Right renal cortex interstitium (tissue), 3 donors: ENCODE measurements around the gene ZSWIM3. TPM values are rescaled to one million over a fixed set of nuclear protein-coding genes. Genes with fewer than 3 reads are reported as not detected.
"Not testable (repeated sequence)": the region's sequence is repeated elsewhere in the genome, so short reads cannot be mapped to it uniquely, and the experiment has no call there.

Experiments
- DNase-seq, 3 donors: peaks; one replicate each; pipeline ENCODE4 v3.0.0-alpha.2; 2013; ENCODE audit warnings: low read depth in 3 of 3, low spot score in 2 of 3
- polyA plus RNA-seq, 3 donors: library from polyadenylated mRNA; unstranded; fragments of 120-200 nt; gene quantifications; one replicate each; pipeline ENCODE4 v1.2.1, GENCODE V29; 2013; ENCODE audit not compliant: insufficient read length in 3 of 3

The ZSWIM3 gene
- polyA plus RNA-seq: 1 to 10 TPM; 5.3 to 5.8 (median 5.6) TPM

- DNase-seq: peak; percentile 100
These were observed at the start of gene ZSWIM3, which contains the start of gene ACOT8 for GRCh38 chr20:45857114-45857881. Gene ZSWIM3 (plus strand): TSS chr20:45857614. CDS start chr20:45857826, 212 bp downstream. Gene ACOT8 (minus strand): TSS chr20:45857392. CDS start chr20:45857315, 77 bp downstream.

GRCh38 chr20:45810191-45810970 lies 47.0 kb upstream of the ZSWIM3 start:
- DNase-seq: no peak

GRCh38 chr20:45812157-45813005 lies 45.0 kb upstream of the ZSWIM3 start, which contains the start of gene UBE2C:
Gene UBE2C (plus strand): TSS chr20:45812644. CDS start chr20:45812696, 52 bp downstream.
- DNase-seq: peak; percentile 97 to 99 (median 98)

DNA sequence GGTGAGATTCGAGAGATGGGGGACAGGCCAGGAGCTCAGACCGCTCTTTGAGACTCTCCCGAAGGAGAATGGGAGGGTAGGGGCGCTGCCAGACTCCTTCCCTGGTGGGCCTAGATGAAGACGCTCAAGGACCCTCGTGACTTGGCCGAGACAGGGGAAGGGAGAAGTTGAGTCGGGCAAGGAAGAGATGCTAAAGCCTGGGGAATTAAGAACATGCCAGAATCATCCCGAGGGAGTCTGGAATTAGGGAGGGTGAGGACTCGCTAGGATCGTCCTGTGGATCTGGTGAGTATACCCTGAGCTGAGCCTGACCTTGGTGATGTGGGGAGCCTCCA lies 44.4 kb upstream of the ZSWIM3 start:
- DNase-seq: no peak

DNA sequence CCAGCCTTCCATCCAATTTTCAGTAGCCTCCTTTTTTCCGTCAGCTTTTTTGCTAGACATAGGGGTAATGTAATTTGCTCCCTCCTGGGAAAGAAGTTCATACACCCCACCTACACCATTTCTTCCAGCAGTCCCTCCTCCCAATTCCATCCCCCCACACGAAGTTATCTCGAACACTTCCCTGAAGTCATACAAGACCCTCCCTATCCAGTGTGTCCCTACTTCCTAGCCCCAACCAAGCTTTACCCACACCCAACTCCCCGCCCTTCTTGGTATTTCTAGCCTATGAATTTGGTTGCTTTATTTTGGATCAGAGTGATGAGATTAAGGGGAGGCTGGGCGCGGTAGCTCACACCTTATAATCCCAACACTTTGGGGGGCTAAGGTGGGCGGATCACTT lies 43.9 kb upstream of the ZSWIM3 start:
- no peak for DNase-seq

GRCh38 chr20:45814314-45814713 lies 43.1 kb upstream of the ZSWIM3 start:
- no peak for DNase-seq

- DNase-seq: no peak
These were observed 40.5 kb upstream of the ZSWIM3 start for GRCh38 chr20:45816951-45817350.

DNA sequence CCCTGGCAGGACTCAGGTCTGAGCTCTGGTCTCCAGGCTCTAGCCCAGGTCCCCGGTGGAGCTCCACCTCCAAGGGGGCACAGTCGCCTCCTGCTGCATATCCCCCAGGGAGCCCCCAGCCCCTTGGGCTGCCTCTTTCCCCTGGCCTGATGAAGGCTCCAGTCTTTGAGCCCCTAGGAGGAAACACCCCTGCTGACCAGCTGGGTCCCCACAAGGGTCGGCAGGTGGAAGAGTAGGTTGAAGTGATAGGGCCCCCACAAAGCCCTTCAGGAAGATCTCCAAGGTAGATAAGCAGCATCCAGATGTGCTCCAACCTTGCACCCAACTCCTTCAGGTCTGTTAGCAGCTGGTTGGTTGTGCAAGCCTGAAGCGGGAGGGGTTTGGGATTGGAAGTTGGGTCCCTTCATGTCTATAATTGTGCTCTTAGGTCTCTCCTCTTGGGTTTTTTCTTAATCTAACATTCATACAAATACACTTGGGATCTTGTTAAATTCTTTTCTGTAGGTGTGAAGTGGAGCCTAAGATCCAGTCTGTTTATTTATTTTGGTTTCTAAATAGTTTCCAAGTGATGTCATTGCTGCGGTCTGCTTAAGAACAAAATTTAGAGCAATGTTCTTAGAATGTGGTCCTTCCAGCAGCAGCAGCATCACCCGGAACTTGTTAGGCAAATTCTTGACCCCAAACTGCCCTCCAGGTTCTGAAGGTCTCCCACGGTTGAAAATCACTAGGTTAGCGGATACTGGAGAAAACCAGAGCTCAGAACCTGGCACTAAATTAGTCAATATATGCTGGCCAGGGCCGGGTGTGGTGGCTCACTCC lies 39.8 kb upstream of the ZSWIM3 start:
- no peak for DNase-seq

- DNase-seq: no peak
These were observed 39.2 kb upstream of the ZSWIM3 start for GRCh38 chr20:45818239-45818638.

DNA sequence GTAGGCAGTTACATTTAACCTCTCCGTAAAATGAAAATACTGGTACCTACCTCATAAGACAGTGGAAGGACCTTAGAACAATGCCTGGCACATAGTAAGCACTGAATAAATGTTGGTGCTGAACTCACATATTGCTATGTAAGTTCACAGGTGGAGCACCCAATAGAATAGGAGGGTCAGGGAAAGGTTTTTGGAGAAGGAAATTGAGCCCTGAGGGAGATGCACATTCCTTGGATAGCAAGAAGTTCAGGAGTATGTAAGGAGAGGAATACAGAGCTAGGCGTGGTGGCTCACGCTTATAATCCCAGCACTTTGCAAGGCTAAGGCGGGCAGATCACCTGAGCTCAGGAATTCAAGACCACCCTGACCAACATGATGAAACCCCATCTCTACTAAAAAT lies 37.9 kb upstream of the ZSWIM3 start:
- DNase-seq: no peak

DNA sequence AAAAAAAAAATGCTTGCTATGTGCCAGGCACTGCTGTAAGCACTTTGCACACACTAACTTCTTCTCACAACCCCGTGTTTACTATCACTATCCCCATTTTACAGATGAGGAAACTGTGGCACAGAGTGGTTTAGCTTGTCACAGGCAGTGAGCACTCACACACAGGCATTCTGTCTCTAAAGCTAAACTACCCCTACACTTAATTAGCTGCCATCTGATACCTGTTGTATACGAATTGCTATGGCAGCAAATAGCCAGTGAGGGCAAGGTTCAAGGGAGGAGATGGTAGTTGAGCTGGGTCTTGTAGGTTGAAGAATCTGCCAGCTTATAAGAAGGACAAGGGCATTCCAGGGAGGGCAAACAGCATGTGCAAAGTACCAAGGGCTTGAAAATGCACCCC lies 35.5 kb upstream of the ZSWIM3 start:
- DNase-seq: no peak

GRCh38 chr20:45822857-45823256 lies 34.6 kb upstream of the ZSWIM3 start:
- no peak for DNase-seq

DNA sequence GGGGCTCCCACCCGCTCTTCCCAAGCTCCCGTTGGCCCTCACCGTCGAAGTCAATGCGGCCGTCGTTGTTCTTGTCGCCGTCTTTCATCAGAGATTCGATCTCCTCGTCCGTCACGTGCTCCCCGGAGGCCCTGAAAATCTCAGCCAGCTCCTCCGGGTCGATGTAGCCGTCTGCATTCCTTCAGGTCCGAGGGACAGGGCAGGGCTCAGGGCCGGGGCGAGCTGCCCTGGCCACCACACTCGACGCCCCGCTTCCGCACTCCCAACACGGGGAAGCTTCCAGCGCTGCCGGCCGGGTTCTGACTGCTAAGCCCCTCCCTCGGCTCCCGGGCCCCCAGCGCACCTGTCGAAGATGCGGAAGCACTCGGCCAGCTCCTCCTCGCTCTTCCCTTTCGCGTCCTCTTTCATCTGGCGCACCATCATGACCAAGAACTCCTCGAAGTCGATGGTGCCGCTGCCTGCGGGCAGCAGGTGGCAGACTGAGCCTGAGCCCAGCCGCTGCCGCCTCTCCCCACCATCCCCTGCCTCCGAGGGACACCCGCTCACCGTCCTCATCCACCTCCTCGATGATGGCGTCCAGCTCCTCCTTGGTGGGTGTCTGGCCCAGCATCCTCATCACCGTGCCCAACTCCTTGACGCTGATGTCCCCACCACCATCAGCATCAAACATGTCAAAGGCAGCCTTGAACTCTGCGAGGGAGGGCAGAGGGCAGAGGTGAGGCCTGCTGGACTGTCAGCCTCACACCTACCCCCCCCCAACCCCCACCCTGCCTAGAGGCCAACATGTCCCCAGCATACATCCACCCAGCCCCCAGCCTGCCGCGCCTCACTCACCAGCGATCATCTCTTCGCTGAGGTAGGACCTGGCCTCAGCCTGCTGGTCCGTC lies 33.2 kb upstream of the ZSWIM3 start:
- no peak for DNase-seq

- no peak for DNase-seq
These were observed 30.9 kb upstream of the ZSWIM3 start for GRCh38 chr20:45826381-45827019.

GRCh38 chr20:45827030-45827652 lies 30.3 kb upstream of the ZSWIM3 start, which contains the start of gene TNNC2:
Gene TNNC2 (minus strand): TSS chr20:45827312. CDS start chr20:45827248, 64 bp downstream.
- no peak for DNase-seq

- no peak for DNase-seq
These were observed 29.7 kb upstream of the ZSWIM3 start for GRCh38 chr20:45827712-45828111.

DNA sequence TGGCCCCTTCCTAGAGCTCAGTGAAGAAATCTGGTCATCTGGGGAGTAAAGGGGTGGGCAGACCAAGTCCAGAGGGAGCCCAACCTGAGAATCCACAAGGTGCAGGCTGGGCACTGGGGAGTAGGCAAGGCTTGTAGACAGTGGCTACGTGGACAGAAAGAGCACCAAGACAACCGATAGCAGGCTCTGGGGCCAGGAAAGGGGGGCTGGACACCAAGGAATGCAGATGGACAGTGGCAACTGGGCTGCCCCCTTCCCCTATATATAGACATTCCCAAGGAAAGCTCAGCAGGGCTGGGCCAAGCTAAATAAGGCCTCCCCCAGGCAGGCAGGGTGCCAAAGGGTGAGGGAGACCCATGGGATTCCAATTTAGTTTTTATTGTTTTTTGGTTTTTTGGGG lies 28.8 kb upstream of the ZSWIM3 start:
- DNase-seq: no peak

GRCh38 chr20:45829673-45830106 lies 27.7 kb upstream of the ZSWIM3 start:
- not testable (repeated sequence) for DNase-seq
